Measurements from ENCODE around the gene LACC1. TPM values are rescaled to one million over a fixed set of nuclear protein-coding genes. Genes with fewer than 3 reads are reported as not detected.

The LACC1 gene
- total RNA-seq, 1 donor from 2014 or later, result 11.9 TPM

- TF ChIP-seq CTCF (IDR thresholded peaks at IDR 0.05), result no peak
- no peak for ATAC-seq
- H3K27ac ChIP-seq, result no peak overlapping the region
- H3K36me3 ChIP-seq, result no peaks in the 10 kb centered on the region
- DNase-seq, result no peak
- intact Hi-C loops (cut with DNase I), result no loop called here
- H3K4me1 ChIP-seq, result no peaks in the 10 kb centered on the region
- H3K27me3 ChIP-seq (ENCODE audit: low read depth), result no peaks in the 10 kb centered on the region
- no peak overlapping the region for H3K4me3 ChIP-seq
- H3K9me3 ChIP-seq, result no peaks in the 10 kb centered on the region
Observed at GRCh38 chr13:43864921-43865320, 14.8 kb upstream of the LACC1 start.

GRCh38 chr13:43865892-43866291 lies 13.8 kb upstream of the LACC1 start:
- no peaks in the 10 kb centered on the region for H3K4me1 ChIP-seq
- DNase-seq (no peak), ATAC-seq (no peak)
- intact Hi-C loops (cut with DNase I), result no loop called here
- TF ChIP-seq CTCF (IDR thresholded peaks at IDR 0.05), result no peak
- no peak overlapping the region for H3K4me3 ChIP-seq
- no peaks in the 10 kb centered on the region for H3K36me3 ChIP-seq
- no peaks in the 10 kb centered on the region for H3K27me3 ChIP-seq (ENCODE audit: low read depth)
- no peak overlapping the region for H3K27ac ChIP-seq
- no peaks in the 10 kb centered on the region for H3K9me3 ChIP-seq

GRCh38 chr13:43872181-43872580 lies 7.5 kb upstream of the LACC1 start:
- peaks cover under 1% of the 10 kb centered on the region for H3K4me1 ChIP-seq
- no peak overlapping the region for H3K4me3 ChIP-seq
- H3K27me3 ChIP-seq (ENCODE audit: low read depth), result no peaks in the 10 kb centered on the region
- peak in 1 of 2 donors; percentile 44 for ATAC-seq
- intact Hi-C loops (cut with DNase I), result no loop called here
- no peak for DNase-seq
- H3K27ac ChIP-seq, result no peak overlapping the region
- no peaks in the 10 kb centered on the region for H3K9me3 ChIP-seq
- no peak for TF ChIP-seq CTCF (IDR thresholded peaks at IDR 0.05)
- no peaks in the 10 kb centered on the region for H3K36me3 ChIP-seq

GRCh38 chr13:43874504-43875092 lies 5.1 kb upstream of the LACC1 start:
- Histone ChIP-seq H3K27ac (no peak overlapping the region), H3K36me3 (no peaks in the 10 kb centered on the region), H3K4me3 (no peak overlapping the region), H3K4me1 (peaks cover 17% of the 10 kb centered on the region), H3K27me3 (ENCODE audit: low read depth) (no peaks in the 10 kb centered on the region), H3K9me3 (no peaks in the 10 kb centered on the region)
- TF ChIP-seq CTCF (IDR thresholded peaks at IDR 0.05), result peak; percentile 61
- DNase-seq (no peak), ATAC-seq (no peak)
- intact Hi-C loops (cut with DNase I), result no loop called here

GRCh38 chr13:43876366-43876765 lies 3.3 kb upstream of the LACC1 start:
- Histone ChIP-seq H3K27ac (no peak overlapping the region), H3K27me3 (ENCODE audit: low read depth) (no peaks in the 10 kb centered on the region), H3K4me1 (peaks cover 32% of the 10 kb centered on the region), H3K9me3 (no peaks in the 10 kb centered on the region), H3K36me3 (no peaks in the 10 kb centered on the region), H3K4me3 (no peak overlapping the region)
- no peak for TF ChIP-seq CTCF (IDR thresholded peaks at IDR 0.05)
- ATAC-seq (no peak), DNase-seq (no peak)
- intact Hi-C loops (cut with DNase I), result no loop called here
